ENCODE measurements around the gene BRIP1. TPM values are rescaled to one million over a fixed set of nuclear protein-coding genes. Genes with fewer than 3 reads are reported as not detected.

The BRIP1 gene
- total RNA-seq, 1 experiment from 2014 or later, result 13.8 TPM

- no peak for ATAC-seq
- peaks cover 6% of the 10 kb centered on the region; the same call in 1 of the 2 replicates for H3K9me3 Mint-ChIP-seq
- no peaks in the 10 kb centered on the region for H3K27me3 Mint-ChIP-seq (ENCODE audit: low read depth)
- POLR2A ChIA-PET, result no interaction called here
- no peak overlapping the region for H3K27ac Mint-ChIP-seq
- DNase-seq (ENCODE audit: low spot score), result no peak
- no peaks in the 10 kb centered on the region for H3K4me1 Mint-ChIP-seq
- H3K36me3 Mint-ChIP-seq, result peaks cover 20% of the 10 kb centered on the region
- no peak overlapping the region for H3K4me3 Mint-ChIP-seq
- TF ChIP-seq EMX1 (CRISPR knock-in tag; IDR thresholded peaks at IDR 0.05) (no peak), SOX15 (CRISPR knock-in tag; IDR thresholded peaks at IDR 0.05) (no peak), CBFB (CRISPR knock-in tag; IDR thresholded peaks at IDR 0.05; ENCODE audit: low read depth) (no peak), IRF2 (CRISPR knock-in tag; IDR thresholded peaks at IDR 0.05; ENCODE audit: borderline replicate concordance, low read depth) (no peak), AR (CRISPR knock-in tag; IDR thresholded peaks at IDR 0.05) (no peak), ATF1 (CRISPR knock-in tag; IDR thresholded peaks at IDR 0.05) (no peak), USF1 (CRISPR knock-in tag; IDR thresholded peaks at IDR 0.05) (no peak), ZNF121 (CRISPR knock-in tag; IDR thresholded peaks at IDR 0.05) (no peak), IRF1 (CRISPR knock-in tag; IDR thresholded peaks at IDR 0.05) (no peak), FOXJ3 (CRISPR knock-in tag; IDR thresholded peaks at IDR 0.05; ENCODE audit: borderline replicate concordance) (no peak), JAZF1 (CRISPR knock-in tag; IDR thresholded peaks at IDR 0.05) (no peak), NR2C2 (CRISPR knock-in tag; IDR thresholded peaks at IDR 0.05) (no peak), ZNF671 (CRISPR knock-in tag; IDR thresholded peaks at IDR 0.05) (no peak), ZNF281 (CRISPR knock-in tag; IDR thresholded peaks at IDR 0.05) (no peak), TEAD4 (CRISPR knock-in tag; IDR thresholded peaks at IDR 0.05) (no peak)
- CTCF ChIA-PET, result no interaction called here
Measured at GRCh38 chr17:61793565-61793964, 69.8 kb downstream of the BRIP1 start.

- H3K27ac Mint-ChIP-seq, result no peak overlapping the region
- no peaks in the 10 kb centered on the region for H3K4me1 Mint-ChIP-seq
- no peaks in the 10 kb centered on the region for H3K27me3 Mint-ChIP-seq (ENCODE audit: low read depth)
- H3K4me3 Mint-ChIP-seq, result no peak overlapping the region
- H3K9me3 Mint-ChIP-seq, result peaks cover 6% of the 10 kb centered on the region; the same call in 1 of the 2 replicates
- POLR2A ChIA-PET, result no interaction called here
- H3K36me3 Mint-ChIP-seq, result peaks cover 6% of the 10 kb centered on the region
- DNase-seq (ENCODE audit: low spot score) (no peak), ATAC-seq (no peak)
- CTCF ChIA-PET, result no interaction called here
- no peak for TF ChIP-seq E2F5 (CRISPR knock-in tag; IDR thresholded peaks at IDR 0.05)
- no peak for TF ChIP-seq GABPB1 (CRISPR knock-in tag; IDR thresholded peaks at IDR 0.05)
- TF ChIP-seq TEAD1 (CRISPR knock-in tag; IDR thresholded peaks at IDR 0.05), result no peak
- no peak for TF ChIP-seq ZMAT4 (CRISPR knock-in tag; IDR thresholded peaks at IDR 0.05)
- no peak for TF ChIP-seq JAZF1 (CRISPR knock-in tag; IDR thresholded peaks at IDR 0.05)
- no peak for TF ChIP-seq PRRX2 (CRISPR knock-in tag; IDR thresholded peaks at IDR 0.05)
- TF ChIP-seq E2F4 (CRISPR knock-in tag; IDR thresholded peaks at IDR 0.05; ENCODE audit: borderline replicate concordance, low read depth), result no peak
- TF ChIP-seq PREB (CRISPR knock-in tag; IDR thresholded peaks at IDR 0.05; ENCODE audit: borderline replicate concordance), result no peak
- TF ChIP-seq CREB1 (CRISPR knock-in tag; IDR thresholded peaks at IDR 0.05), result no peak
- no peak for TF ChIP-seq ATF2 (CRISPR knock-in tag; IDR thresholded peaks at IDR 0.05; ENCODE audit: borderline replicate concordance, low read depth)
- TF ChIP-seq FOXJ3 (CRISPR knock-in tag; IDR thresholded peaks at IDR 0.05; ENCODE audit: borderline replicate concordance), result no peak
Measured at GRCh38 chr17:61789872-61790271, 73.5 kb downstream of the BRIP1 start.
